ENCODE results near the gene ATP13A2. TPM values are rescaled to one million over a fixed set of nuclear protein-coding genes. Genes with fewer than 3 reads are reported as not detected.

ATP13A2 gene
- total RNA-seq, 4 donors from 2014 or later, result 23.8 to 66.5 (median 41.8) TPM

DNA sequence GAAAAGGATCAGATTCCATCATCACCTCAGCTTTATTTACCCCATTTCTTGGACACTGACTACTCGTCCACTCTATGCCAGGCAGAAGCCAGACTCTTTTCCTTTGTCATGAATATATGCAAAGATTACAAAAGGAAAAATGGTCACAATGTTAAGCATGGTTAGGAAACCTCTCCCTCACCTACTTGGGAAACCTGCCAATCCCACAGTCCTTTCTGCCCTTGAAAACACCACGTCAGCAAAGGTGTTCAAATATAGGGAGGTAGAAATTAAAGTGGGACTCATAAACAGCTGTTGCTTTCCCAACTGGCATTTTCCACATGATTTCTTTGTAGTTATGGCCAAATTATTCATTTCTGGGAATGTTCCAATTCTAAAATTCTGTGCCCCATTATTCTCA lies 16.2 kb upstream of the ATP13A2 start:
- no peaks in the 10 kb centered on the region for H3K27me3 ChIP-seq
- peaks cover 29 to 100% (median 57%) of the 10 kb centered on the region in 3 donors for H3K36me3 ChIP-seq
- no peak for TF ChIP-seq POLR2A (IDR thresholded peaks at IDR 0.05)
- TF ChIP-seq CTCF (IDR thresholded peaks at IDR 0.05), result no peak
- no peak for DNase-seq
- intact Hi-C loops (cut with DNase I), result no loop called here
- H3K27ac ChIP-seq, result no peak overlapping the region
- H3K4me3 ChIP-seq, result no peak overlapping the region
- no peaks in the 10 kb centered on the region for H3K9me3 ChIP-seq
- H3K4me1 ChIP-seq, result no peaks in the 10 kb centered on the region
- 57 to 64% methylated on average over 2 of the region's 2 CpGs for WGBS, 2 donors

- DNase-seq, result no peak
- H3K27ac ChIP-seq, result no peak overlapping the region
- H3K4me3 ChIP-seq, result no peak overlapping the region
- intact Hi-C loops (cut with DNase I), result no loop called here
- H3K9me3 ChIP-seq, result no peaks in the 10 kb centered on the region
- H3K36me3 ChIP-seq, result peaks cover 28 to 100% (median 56%) of the 10 kb centered on the region in 3 donors
- 65 to 98% methylated on average over 4 to 5 of the region's 5 CpGs for WGBS, 2 donors
- no peak for TF ChIP-seq POLR2A (IDR thresholded peaks at IDR 0.05)
- no peak for TF ChIP-seq CTCF (IDR thresholded peaks at IDR 0.05)
- H3K4me1 ChIP-seq, result no peaks in the 10 kb centered on the region
- H3K27me3 ChIP-seq, result no peaks in the 10 kb centered on the region
These were observed 15.7 kb upstream of the ATP13A2 start for GRCh38 chr1:17027403-17027802.

- TF ChIP-seq POLR2A (IDR thresholded peaks at IDR 0.05) (no peak), CTCF (IDR thresholded peaks at IDR 0.05) (no peak)
- H3K4me1 ChIP-seq, result no peaks in the 10 kb centered on the region
- no peaks in the 10 kb centered on the region for H3K9me3 ChIP-seq
- peaks cover 46 to 100% (median 72%) of the 10 kb centered on the region in 3 donors for H3K36me3 ChIP-seq
- intact Hi-C loops (cut with DNase I), result no loop called here
- DNase-seq, result no peak
- no peak overlapping the region for H3K4me3 ChIP-seq
- 75 to 78% methylated on average over 1 of the region's 1 CpG for WGBS, 2 donors
- H3K27ac ChIP-seq, result no peak overlapping the region
- no peaks in the 10 kb centered on the region for H3K27me3 ChIP-seq
These were observed 13.0 kb upstream of the ATP13A2 start for GRCh38 chr1:17024721-17025120.

- Histone ChIP-seq H3K4me3 (no peak overlapping the region), H3K36me3 (peaks cover 46 to 100% (median 72%) of the 10 kb centered on the region in 3 donors), H3K9me3 (no peaks in the 10 kb centered on the region), H3K4me1 (no peaks in the 10 kb centered on the region), H3K27ac (no peak overlapping the region), H3K27me3 (no peaks in the 10 kb centered on the region)
- intact Hi-C loops (cut with DNase I), result no loop called here
- 67 to 94% methylated on average over 2 to 3 of the region's 3 CpGs for WGBS, 2 donors
- TF ChIP-seq POLR2A (IDR thresholded peaks at IDR 0.05), result no peak
- TF ChIP-seq CTCF (IDR thresholded peaks at IDR 0.05), result no peak
- no peak for DNase-seq
These were observed 11.8 kb upstream of the ATP13A2 start for GRCh38 chr1:17023573-17023972.

GRCh38 chr1:17023102-17023501 lies 11.4 kb upstream of the ATP13A2 start:
- TF ChIP-seq POLR2A (IDR thresholded peaks at IDR 0.05) (no peak), CTCF (IDR thresholded peaks at IDR 0.05) (no peak)
- 59 to 64% methylated on average over 4 of the region's 4 CpGs for WGBS, 2 donors
- Histone ChIP-seq H3K27ac (no peak overlapping the region), H3K36me3 (peaks cover 46 to 100% (median 67%) of the 10 kb centered on the region in 3 donors), H3K9me3 (no peaks in the 10 kb centered on the region), H3K27me3 (no peaks in the 10 kb centered on the region), H3K4me1 (no peaks in the 10 kb centered on the region), H3K4me3 (no peak overlapping the region)
- no peak for DNase-seq
- intact Hi-C loops (cut with DNase I), result no loop called here
